K562 (cell line): Measurements from ENCODE around the gene BSN. TPM values are rescaled to one million over a fixed set of nuclear protein-coding genes. Genes with fewer than 3 reads are reported as not detected.

Source experiments
- ARHGAP35 ChIP-seq: fragments of 450-650 bp; IDR thresholded peaks from 2 replicates; pipeline ENCODE4 v1.6.1; 2018; ENCODE audit not compliant: partially characterized antibody
- BMI1 ChIP-seq: fragments of 150-350 bp; IDR thresholded peaks from 2 replicates; pipeline ENCODE4 v1.6.1; 2014; ENCODE audit warnings: low read length
- FOXM1 ChIP-seq, 2 experiments: fragments of 450-650 bp in 1 of 2; sonication (generic) in 1 of 2; formaldehyde crosslinking in 1 of 2; IDR thresholded peaks; 2 replicates each; pipeline versions ENCODE4 v1.6.1 to v1.9.0; 2017 to 2022; ENCODE audit warnings: low read depth in 2 of 2, mild to moderate bottlenecking in 2 of 2, missing genetic modification reagents in 1 of 2, moderate library complexity in 1 of 2
- FOXP1 ChIP-seq: sonication (generic); formaldehyde crosslinking; IDR thresholded peaks from 2 replicates; pipeline ENCODE4 v1.8.0; 2022; ENCODE audit warnings: mild to moderate bottlenecking, missing genetic modification reagents
- FUS ChIP-seq: fragments of 200-400 bp; formaldehyde crosslinking; optimal IDR thresholded peaks from 2 replicates; pipeline ENCODE3; 2017; ENCODE audit warnings: low read depth, low read length
- MAFF ChIP-seq: IDR thresholded peaks from 2 replicates; pipeline ENCODE4 v1.6.1; 2012; ENCODE audit warnings: low read length, improper control_type of control experiment
- PTBP1 ChIP-seq: fragments of 200-400 bp; formaldehyde crosslinking; IDR thresholded peaks from 2 replicates; pipeline ENCODE4 v1.6.1; 2017; ENCODE audit warnings: low read depth, low read length
- PYGO2 ChIP-seq: fragments of 450-650 bp; IDR thresholded peaks from 2 replicates; pipeline ENCODE4 v1.6.1; 2016; ENCODE audit warnings: mild to moderate bottlenecking, missing genetic modification characterization, moderate library complexity, missing compliant biosample characterization
- RAD21 ChIP-seq, 2 experiments: fragments of 250-450 bp in 1 of 2; fragments of 450-650 bp in 1 of 2; sonication (Bioruptor Pico) in 1 of 2; formaldehyde crosslinking in 1 of 2; IDR thresholded peaks in 1 of 2; conservative IDR thresholded peaks in 1 of 2; 2 replicates each; pipeline versions ENCODE4 v1.4.0 to v1.8.0; 2020 to 2022; ENCODE audit warnings: mild to moderate bottlenecking in 2 of 2, moderate library complexity in 1 of 2
- RBBP5 ChIP-seq: fragments of 200-600 bp; sonication (generic); IDR thresholded peaks from 2 replicates; pipeline ENCODE4 v1.6.1; 2012; ENCODE audit warnings: borderline replicate concordance, mild to moderate bottlenecking, low read length, control low read depth, inconsistent platforms; ENCODE audit not compliant: insufficient read depth, poor library complexity, severe bottlenecking
- SETDB1 ChIP-seq: IDR thresholded peaks from one replicate; pipeline ENCODE4 v1.6.1; 2012; ENCODE audit warnings: low read length, control low read depth, inconsistent platforms
- TBP ChIP-seq: optimal IDR thresholded peaks from 2 replicates; pipeline ENCODE3; 2011; ENCODE audit warnings: low read depth, low read length, improper control_type of control experiment
- ZNF12 ChIP-seq: sonication (generic); formaldehyde crosslinking; IDR thresholded peaks from 2 replicates; pipeline ENCODE4 v1.4.0; 2020; ENCODE audit warnings: mild to moderate bottlenecking, missing genetic modification reagents
- ZNF707 ChIP-seq: fragments of 250-450 bp; sonication (Bioruptor Pico); conservative IDR thresholded peaks from 2 replicates; pipeline ENCODE4 v1.8.0; 2022; ENCODE audit warnings: inconsistent platforms, mild to moderate bottlenecking, moderate library complexity
- ZSCAN29 ChIP-seq: fragments of 450-650 bp; IDR thresholded peaks from 2 replicates; pipeline ENCODE4 v1.6.1; 2017
- polyA plus RNA-seq, 8 experiments: library from polyadenylated mRNA; depleted of rRNA in 4 of 8; stranded (reverse) in 5 of 8; unstranded in 3 of 8; fragments of >200 nt; fragmentation: Nextera tagmentation in 2 of 8; fragmentation: Illumina TruSeq in 1 of 8; extraction: Ambion mirVana in 2 of 8; extraction: Trizol in 1 of 8; gene quantifications; 2 replicates each; pipeline versions ENCODE4 v1.2.1 to v1.2.3, GENCODE V29; 2011 to 2014; ENCODE audit warnings: inconsistent platforms in 1 of 8, missing spikeins in 1 of 8
- total RNA-seq, 7 experiments: library from RNA; depleted of rRNA in 6 of 7; stranded (reverse); fragments of >200 nt in 6 of 7; fragmentation: Illumina TruSeq in 2 of 7; extraction: Trizol in 2 of 7; gene quantifications; 2 replicates each; pipeline versions ENCODE4 v1.2.1 to v1.2.3, GENCODE V29; 2011 to 2021; ENCODE audit warnings: low replicate concordance in 1 of 7
- TF ChIP-seq, protein P1 (sequence below): fragments of 450-650 bp; IDR thresholded peaks from 2 replicates; pipeline ENCODE4 v1.6.1; 2018; ENCODE audit warnings: mild to moderate bottlenecking, low read depth; ENCODE audit not compliant: partially characterized antibody
- TF ChIP-seq, protein P2 (sequence below): fragments of 250-450 bp; sonication (Bioruptor Pico); IDR thresholded peaks from 2 replicates; pipeline ENCODE4 v1.5.0; 2022; ENCODE audit warnings: mild to moderate bottlenecking
- TF ChIP-seq, protein P3 (sequence below): fragments of 250-450 bp; sonication (Bioruptor Pico); IDR thresholded peaks from 2 replicates; pipeline ENCODE4 v1.4.0; 2020; ENCODE audit warnings: borderline replicate concordance
- TF ChIP-seq, protein P4 (sequence below): sonication (generic); formaldehyde crosslinking; IDR thresholded peaks from 2 replicates; pipeline ENCODE4 v1.8.1; 2023; ENCODE audit warnings: mild to moderate bottlenecking, missing genetic modification reagents
- TF ChIP-seq, protein P5 (sequence below): sonication (generic); formaldehyde crosslinking; IDR thresholded peaks from 2 replicates; pipeline ENCODE4 v1.8.0; 2022; ENCODE audit warnings: missing genetic modification reagents, mild to moderate bottlenecking, borderline replicate concordance

BSN gene
- total and polyA plus RNA-seq, 9 of the 15 experiments (the other 6 are each of a cell fraction or from before 2014, with no cell fraction given), result 0.03 to 1.5 (median 0.29) TPM

DNA sequence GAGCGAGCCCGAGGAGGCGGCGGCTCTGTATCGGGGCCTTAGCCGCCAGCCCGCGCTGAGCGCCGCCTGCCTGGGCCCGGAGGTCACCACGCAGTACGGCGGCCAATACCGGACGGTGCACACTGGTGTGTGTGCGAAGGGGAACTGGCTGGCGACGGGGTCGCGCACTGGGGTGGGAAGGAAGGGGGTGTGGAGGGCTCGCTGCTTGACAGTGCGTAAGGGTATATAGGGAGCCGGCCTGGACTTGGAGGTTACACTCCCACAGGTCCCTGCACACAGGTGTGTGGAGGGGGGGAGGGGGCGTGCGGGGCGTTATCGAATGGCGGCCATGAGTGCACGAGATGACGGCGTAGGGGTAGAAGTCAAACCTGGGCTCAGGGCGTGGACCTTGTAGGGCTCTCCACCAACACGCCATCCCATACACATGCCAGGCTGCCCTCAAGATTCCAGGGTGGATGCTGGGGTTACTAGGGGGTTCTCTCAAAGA is 120.3 kb downstream of the BSN start (continued):
- TF ChIP-seq, protein P1, sequence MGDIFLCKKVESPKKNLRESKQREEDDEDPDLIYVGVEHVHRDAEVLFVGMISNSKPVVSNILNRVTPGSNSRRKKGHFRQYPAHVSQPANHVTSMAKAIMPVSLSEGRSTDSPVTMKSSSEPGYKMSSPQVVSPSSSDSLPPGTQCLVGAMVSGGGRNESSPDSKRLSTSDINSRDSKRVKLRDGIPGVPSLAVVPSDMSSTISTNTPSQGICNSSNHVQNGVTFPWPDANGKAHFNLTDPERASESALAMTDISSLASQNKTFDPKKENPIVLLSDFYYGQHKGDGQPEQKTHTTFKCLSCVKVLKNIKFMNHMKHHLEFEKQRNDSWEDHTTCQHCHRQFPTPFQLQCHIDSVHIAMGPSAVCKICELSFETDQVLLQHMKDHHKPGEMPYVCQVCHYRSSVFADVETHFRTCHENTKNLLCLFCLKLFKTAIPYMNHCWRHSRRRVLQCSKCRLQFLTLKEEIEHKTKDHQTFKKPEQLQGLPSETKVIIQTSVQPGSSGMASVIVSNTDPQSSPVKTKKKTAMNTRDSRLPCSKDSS, result no peak
- TF ChIP-seq, protein P2, sequence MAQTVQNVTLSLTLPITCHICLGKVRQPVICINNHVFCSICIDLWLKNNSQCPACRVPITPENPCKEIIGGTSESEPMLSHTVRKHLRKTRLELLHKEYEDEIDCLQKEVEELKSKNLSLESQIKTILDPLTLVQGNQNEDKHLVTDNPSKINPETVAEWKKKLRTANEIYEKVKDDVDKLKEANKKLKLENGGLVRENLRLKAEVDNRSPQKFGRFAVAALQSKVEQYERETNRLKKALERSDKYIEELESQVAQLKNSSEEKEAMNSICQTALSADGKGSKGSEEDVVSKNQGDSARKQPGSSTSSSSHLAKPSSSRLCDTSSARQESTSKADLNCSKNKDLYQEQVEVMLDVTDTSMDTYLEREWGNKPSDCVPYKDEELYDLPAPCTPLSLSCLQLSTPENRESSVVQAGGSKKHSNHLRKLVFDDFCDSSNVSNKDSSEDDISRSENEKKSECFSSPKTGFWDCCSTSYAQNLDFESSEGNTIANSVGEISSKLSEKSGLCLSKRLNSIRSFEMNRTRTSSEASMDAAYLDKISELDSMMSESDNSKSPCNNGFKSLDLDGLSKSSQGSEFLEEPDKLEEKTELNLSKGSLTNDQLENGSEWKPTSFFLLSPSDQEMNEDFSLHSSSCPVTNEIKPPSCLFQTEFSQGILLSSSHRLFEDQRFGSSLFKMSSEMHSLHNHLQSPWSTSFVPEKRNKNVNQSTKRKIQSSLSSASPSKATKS, result no peak
- TF ChIP-seq ZSCAN29 (no peak), FUS (no peak), PTBP1 (no peak), ARHGAP35 (no peak), MAFF (no peak), RAD21 (CRISPR knock-in tag; conservative IDR thresholded peaks at IDR 0.05 in 1 of 2, IDR thresholded peaks at IDR 0.05 in 1 of 2) (0 out of 4 replicates have a peak, but pooled peaks of 1 of the 2 experiments have one; percentile 5), RBBP5 (no peak), BMI1 (no peak), PYGO2 (no peak), SETDB1 (no peak), ZNF12 (CRISPR knock-in tag) (no peak), ZNF707 (CRISPR knock-in tag) (no peak), FOXM1 (IDR thresholded peaks at IDR 0.05; ENCODE audit: low read depth) (no peak), FOXM1 (CRISPR knock-in tag; IDR thresholded peaks at IDR 0.05; ENCODE audit: low read depth) (peak; percentile 42; the same call in 1 of the 2 replicates), TBP (no peak), FOXP1 (CRISPR knock-in tag) (peak; percentile 92)
- TF ChIP-seq, protein P3, sequence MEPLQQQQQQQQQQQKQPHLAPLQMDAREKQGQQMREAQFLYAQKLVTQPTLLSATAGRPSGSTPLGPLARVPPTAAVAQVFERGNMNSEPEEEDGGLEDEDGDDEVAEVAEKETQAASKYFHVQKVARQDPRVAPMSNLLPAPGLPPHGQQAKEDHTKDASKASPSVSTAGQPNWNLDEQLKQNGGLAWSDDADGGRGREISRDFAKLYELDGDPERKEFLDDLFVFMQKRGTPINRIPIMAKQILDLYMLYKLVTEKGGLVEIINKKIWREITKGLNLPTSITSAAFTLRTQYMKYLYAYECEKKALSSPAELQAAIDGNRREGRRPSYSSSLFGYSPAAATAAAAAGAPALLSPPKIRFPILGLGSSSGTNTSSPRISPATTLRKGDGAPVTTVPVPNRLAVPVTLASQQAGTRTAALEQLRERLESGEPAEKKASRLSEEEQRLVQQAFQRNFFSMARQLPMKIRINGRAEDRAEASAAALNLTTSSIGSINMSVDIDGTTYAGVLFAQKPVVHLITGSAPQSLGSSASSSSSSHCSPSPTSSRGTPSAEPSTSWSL (CRISPR knock-in tag), result no peak
- TF ChIP-seq, protein P4, sequence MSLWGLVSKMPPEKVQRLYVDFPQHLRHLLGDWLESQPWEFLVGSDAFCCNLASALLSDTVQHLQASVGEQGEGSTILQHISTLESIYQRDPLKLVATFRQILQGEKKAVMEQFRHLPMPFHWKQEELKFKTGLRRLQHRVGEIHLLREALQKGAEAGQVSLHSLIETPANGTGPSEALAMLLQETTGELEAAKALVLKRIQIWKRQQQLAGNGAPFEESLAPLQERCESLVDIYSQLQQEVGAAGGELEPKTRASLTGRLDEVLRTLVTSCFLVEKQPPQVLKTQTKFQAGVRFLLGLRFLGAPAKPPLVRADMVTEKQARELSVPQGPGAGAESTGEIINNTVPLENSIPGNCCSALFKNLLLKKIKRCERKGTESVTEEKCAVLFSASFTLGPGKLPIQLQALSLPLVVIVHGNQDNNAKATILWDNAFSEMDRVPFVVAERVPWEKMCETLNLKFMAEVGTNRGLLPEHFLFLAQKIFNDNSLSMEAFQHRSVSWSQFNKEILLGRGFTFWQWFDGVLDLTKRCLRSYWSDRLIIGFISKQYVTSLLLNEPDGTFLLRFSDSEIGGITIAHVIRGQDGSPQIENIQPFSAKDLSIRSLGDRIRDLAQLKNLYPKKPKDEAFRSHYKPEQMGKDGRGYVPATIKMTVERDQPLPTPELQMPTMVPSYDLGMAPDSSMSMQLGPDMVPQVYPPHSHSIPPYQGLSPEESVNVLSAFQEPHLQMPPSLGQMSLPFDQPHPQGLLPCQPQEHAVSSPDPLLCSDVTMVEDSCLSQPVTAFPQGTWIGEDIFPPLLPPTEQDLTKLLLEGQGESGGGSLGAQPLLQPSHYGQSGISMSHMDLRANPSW (CRISPR knock-in tag), result no peak
- TF ChIP-seq, protein P5, sequence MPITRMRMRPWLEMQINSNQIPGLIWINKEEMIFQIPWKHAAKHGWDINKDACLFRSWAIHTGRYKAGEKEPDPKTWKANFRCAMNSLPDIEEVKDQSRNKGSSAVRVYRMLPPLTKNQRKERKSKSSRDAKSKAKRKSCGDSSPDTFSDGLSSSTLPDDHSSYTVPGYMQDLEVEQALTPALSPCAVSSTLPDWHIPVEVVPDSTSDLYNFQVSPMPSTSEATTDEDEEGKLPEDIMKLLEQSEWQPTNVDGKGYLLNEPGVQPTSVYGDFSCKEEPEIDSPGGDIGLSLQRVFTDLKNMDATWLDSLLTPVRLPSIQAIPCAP (CRISPR knock-in tag), result no peak
